Activated CD4-positive, CD25-positive, alpha-beta regulatory T cell treated with anti-CD3 and anti-CD28 coated beads, Interleukin-2, amount 50 U/mL, for 24 hours (primary cell): ENCODE data around the gene EPHB1.

ENCODE experiments used
- ATAC-seq, 2 donors: fragments of 150-1000 bp; cut with Tn5 transposase; one replicate each; pipeline ENCODE4 v1.10.0; 2021; ENCODE audit warnings: mild to moderate bottlenecking in 1 of 2, moderate library complexity in 1 of 2

Gene EPHB1

DNA sequence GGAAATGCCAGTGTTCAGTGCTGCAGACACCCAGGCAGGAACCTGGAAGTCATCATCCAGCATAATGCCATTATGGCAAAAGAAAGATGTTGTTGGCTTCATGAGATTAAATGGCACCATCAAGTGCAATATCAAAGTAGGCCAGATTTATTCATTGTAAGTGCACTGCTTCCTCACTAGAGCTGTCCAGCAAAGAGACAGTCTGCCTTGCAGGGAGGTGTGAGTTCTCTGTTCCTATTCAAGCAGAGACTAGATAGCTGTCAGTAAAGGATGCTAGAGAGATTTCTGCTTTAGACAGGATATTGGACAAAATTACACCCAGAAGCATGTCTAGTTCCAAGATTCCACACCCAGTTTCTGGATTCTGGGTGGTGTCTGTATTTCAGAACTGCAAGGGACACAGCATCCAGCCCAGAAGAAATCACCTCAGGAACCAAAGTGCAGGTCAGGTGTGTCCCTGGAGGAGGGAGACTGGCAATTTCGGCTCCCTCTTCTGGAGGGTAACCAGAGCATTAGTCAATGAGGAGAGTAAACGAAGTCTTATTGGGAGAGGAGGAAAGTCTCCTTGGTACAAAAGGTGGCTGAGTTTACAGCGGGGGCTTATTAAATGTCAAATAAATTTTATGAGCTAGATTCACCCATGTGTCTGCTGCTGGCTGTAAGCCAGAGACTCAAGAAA lies 377.3 kb downstream of the EPHB1 start:
- ATAC-seq, result no peak

DNA sequence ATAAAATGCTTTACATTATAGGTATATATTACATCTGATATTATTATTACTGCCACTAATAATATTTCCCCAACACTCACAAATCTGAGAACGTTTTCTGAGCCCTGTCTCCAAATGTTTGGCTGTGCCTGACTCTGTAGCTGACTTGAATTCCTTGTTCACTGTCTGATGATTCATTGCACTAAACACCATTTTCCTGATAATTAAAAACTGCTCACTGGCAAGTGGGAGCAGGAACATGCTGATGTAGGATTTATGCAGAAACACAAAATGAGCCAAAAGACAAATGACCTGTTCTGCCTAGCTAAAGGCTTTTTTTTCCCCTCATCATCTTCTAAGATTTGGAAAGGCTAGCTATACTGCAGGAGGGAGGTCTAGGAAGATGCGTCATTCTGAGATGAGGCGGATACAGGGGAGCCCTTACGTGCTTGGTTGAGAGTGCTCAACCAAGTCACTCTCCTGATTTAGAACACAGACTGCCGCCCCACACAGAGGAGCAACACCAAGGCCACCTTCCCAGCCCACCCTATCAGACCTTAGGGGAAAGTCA lies 380.7 kb downstream of the EPHB1 start:
- no peak for ATAC-seq

DNA sequence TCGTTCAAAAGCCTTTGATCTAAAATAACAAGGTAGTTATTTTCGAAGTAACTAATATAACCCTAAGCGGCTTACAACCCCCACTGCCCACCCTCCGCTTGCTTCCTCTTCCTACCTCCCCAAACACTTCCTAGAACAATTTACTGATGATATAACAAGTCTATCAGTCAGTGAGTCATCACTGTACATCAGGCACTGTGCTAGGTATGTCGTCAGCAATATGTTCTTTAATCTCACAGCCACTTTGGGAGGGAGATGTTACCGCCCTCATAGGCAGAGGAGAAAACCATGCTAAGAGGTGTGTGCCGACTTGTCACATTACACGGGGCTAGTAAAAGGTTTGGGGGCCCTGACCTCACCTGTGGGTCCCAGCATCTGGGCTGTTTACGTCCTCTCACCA lies 381.8 kb downstream of the EPHB1 start:
- ATAC-seq, result no peak

DNA sequence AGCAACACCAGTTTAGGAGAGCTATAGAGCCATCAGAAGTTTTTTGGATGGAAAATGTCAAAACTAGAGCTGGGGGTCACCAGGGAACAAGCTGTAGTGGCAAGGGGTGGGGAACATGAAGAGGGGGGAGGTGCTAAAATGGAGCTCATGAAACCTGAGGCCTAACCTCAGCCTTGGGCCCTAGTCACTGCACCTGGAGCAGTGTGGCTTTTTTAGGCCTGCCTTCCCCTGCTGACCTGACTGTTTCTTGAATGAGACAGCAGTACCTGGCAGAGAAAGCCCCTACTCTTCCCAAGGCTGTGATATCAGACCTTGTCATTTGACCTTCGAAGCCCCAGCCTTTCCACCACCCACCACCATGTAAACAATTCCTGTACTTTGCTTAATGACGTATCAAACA lies 383.5 kb downstream of the EPHB1 start:
- ATAC-seq, result no peak

DNA sequence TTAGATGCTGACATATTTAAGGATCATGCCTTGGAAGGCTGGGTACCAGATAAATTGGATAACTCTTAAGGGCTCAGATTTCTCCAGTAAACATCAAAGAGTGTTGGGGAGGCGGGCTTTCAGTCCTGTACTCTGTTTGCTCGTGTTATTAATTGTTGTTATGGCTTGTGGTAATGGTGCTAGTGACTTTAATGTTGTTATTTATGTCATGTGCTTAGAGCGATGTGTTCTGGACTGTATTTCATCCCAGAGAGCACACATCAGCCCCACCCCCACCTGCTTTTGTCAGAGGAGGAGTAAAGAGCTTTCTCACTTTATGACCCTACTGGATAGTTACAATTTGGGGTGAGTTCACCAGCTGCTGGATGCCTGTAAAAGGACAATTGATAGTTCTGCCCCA lies 386.3 kb downstream of the EPHB1 start:
- no peak for ATAC-seq

DNA sequence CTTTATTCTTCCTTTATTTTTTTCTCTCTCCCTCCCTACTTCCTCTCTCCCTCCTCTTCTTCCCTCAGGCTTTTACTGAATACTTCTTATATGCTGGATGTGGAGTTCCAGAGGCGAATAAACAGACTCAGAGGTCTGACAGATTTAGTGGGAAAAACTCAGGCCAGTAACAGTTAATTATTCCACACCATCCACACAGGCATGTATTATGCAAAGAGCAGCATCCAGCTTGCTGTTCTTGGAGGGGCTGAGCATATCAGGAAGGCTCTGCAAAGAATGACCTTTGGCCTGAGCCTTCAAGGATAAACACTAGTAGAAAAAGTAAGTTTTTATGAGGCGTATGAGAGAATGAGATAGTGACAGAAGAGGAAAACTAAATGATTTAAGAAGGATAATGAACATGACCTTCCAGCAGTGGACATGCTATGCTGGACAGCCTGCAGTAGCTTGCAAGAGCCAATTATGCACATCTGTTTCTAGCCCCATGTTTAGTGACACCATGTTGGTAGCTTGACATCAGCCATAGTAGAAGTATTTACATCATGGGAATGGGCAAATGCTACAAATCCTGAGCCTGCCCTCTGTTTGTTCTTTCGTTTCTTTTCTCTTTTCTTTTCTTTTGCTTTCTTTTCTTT lies 387.4 kb downstream of the EPHB1 start:
- ATAC-seq, result no peak

DNA sequence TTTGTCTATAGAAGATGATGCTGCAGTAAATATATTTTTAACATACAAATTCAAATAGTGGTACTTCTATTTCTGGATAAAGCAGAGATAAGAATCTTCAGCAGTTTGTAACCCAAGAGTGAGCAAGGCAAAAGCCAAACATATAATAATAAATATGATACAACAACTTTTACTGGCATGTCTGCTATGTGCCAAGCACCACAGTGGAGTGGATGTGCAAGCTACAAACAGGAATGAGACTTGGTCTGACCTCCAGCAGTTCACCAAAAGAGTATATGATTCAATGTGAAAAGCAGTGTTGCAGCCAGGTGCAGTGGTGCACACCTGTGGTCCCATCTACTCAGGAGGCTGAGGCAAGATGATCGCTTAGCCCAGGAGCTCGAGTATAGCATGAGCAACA lies 395.6 kb downstream of the EPHB1 start:
- ATAC-seq, result no peak

DNA sequence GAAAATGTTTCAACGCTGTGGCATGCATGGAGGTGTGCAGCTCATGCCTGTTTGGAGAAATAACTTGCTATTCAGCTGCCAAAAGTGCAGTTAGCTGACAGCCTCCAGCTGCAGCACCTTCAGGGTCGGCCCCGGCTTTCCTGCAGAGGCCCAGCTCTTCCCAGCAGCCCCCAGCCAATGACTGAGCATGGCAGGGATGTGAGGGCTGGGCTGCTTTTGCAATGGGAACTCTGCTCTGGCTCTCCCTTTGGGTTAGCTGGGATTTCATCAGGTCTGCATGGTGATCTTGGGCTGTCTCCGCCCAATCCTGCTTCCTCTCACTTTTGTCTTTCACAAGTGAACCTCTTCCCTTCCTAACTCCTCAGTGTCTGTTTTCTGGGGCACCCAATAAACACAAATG lies 396.6 kb downstream of the EPHB1 start:
- ATAC-seq, result no peak

DNA sequence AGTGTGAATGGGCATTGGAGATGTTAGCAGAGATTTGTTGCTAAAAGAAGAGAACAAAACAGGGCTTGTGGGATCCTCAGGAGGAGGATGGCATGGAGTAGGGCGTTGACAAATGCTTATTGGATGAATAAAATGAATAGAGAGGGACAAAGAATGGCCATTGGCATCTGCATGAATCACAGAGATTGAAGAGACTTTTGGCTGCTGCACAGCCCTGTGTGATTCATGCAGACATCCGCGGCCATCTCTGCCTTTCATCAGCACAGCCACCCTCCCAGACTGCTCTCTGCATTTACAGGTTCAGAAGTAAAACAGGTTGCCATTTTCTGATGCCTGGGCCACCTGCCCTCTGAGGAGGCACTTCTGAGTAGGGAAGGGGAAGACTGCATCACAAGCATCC lies 397.9 kb downstream of the EPHB1 start:
- ATAC-seq, result no peak

DNA sequence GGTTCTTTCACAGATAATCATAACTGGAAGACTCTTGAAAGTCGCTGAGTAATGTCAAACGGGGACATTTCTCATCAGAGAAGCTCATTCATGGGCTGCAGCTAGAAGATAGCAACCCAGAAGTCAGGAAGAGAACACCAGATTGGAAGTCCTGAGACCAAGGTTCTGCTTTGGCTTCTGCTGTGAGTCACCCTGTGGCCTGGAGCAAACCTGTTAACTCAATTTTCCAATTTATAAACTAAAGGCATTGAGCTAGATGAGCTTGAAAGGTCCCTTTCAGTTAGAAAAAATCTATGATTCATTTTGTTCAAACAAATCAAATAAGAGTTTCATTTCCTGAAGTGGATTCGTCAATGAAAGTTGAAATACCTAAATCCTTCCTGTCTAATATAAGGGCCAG lies 402.2 kb downstream of the EPHB1 start:
- no peak for ATAC-seq

DNA sequence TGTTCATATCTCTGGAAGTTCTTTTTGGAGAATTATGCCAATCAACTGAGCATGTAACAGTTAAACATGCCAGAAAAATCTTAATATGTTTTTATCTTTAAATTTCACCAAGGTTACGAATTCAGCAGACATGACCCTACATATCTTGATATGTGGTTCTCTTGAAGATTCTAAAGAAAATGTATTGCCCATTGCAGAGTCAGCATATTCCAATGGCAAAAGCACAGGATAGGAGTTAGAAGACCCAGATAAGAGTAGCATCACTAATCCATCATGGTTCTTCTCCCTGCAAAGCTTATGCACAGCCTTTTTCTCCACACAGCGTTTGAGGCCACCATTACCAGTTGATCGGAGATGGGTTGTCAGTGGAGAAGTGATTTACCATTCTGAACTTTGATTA lies 402.8 kb downstream of the EPHB1 start:
- ATAC-seq, result no peak

DNA sequence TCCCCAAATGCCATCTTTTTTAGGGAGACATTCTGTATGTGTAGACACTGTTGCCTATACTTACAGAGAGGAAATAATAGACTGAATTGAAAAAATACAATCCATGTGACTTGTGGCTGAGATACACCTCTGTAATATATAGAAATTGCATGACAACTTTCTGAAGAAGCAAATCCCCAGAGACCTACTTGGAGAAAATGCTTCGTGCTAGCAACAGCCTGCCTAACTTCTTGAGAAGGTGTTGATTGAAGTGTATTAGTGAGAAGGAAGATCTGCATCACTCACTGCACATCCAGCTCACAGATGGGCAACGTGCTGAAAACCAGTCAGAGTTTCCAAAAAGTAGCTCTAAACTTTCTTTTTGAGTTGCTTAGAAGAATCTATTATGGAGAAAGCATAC lies 404.1 kb downstream of the EPHB1 start:
- ATAC-seq, result no peak

DNA sequence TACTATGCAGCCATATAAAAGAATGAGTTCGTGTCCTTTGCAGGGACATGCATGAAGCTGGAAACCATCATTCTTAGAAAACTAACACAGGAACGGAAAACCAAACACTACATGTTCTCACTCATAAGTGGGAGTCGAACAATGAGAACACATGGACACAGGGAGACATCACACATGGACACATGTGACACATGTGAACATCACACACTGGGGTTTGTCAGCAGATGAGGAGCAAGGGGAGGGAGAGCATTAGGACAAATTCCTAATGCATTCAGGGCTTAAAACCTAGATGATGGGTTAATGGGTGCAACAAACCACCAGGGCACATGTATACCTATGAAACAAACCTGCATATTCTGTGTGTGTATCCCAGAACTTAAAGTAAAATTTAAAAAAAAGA lies 408.0 kb downstream of the EPHB1 start:
- ATAC-seq, result no peak

DNA sequence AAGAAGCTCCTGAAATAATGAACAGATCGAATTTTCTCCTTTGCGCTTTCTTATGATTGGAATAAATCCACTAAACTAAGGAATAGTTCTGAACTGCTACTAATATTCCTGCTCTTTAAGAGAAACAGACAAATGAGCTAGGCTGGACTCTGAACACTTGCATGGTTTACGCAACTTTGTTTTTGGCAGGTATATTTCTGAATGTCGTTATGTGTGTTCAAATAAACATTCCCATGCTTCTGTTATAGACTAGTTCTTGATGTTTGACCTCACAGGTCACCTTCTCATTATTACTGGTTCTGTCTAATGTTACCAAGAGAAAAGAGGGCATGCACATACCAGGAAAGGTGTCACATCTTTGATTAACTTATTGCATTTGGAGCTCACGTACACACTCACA lies 418.2 kb downstream of the EPHB1 start:
- no peak for ATAC-seq

DNA sequence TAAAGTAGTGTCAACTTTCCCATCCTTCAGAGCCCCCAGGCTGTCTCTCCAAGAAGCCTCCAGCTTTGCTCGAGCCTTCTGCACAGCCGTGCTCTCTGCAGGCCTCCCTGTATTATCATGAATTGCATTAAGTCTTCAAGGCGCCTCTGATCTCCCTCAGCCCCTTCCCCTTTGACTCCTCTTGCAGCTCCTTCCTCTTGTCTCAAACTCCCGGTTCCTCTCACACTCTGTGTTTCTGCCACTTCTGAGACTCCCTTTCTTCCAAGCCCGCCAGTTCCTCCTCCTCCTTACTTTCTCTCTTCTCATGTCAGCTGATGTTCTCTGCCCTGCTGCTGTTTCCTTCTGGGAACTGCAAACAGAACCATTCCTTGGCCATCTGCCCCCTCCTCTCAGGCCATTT lies 418.8 kb downstream of the EPHB1 start:
- no peak for ATAC-seq

DNA sequence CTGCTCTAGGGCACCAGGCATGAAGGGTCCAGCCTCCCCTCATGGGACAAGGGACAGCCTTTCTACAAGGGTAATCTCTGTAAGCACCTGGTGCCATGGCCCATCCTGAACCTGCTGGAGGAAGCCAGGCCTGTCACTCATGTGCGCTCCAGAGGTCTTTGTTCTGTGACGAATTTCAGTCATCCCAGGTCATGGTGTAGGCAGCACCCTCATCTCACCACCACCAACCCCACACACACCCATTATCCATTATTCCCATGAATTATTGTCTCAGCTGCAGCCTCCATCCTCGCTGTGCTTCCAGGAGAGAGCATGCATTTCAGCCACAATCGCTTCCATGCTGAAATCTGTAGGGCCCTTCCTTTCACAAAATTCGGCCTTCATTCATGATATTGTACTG lies 419.3 kb downstream of the EPHB1 start:
- no peak for ATAC-seq

DNA sequence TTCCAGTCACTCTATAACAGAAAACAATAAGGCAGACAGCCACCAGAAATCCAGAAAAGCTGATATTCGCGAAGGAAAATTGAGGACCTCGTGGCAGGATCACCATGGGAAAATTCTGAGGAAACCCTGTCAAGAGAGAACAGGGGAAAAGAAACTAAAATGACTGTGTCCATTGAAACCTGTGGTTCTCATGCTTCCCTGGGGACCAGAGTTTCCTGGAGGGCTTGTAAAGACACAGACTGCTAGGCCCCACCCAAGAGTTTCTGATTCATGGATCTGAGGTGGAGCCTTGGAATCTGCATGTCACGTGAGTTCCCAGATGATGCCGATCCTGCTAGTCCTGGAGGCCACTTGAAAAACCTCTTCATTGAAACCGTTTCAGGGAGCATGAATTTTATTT lies 420.5 kb downstream of the EPHB1 start:
- no peak for ATAC-seq

DNA sequence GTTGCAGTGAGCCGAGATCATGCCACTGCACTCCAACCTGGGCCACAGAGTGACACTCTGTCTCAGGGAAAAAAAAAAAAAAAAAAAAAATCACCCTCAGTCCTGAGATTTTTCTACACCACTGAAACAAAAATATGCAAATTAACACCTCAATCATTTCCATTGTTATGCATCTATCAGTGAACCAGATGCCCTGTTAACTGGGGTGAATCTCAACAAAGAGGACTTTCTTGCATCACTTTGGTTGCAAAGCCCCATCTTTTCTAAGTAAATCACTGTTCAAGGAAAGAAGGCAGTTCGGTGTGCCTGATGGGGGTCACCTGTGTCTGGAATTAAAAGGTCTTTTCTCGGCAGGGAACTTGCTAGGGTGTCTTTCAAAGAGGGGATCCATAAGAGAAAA lies 421.6 kb downstream of the EPHB1 start:
- no peak for ATAC-seq

DNA sequence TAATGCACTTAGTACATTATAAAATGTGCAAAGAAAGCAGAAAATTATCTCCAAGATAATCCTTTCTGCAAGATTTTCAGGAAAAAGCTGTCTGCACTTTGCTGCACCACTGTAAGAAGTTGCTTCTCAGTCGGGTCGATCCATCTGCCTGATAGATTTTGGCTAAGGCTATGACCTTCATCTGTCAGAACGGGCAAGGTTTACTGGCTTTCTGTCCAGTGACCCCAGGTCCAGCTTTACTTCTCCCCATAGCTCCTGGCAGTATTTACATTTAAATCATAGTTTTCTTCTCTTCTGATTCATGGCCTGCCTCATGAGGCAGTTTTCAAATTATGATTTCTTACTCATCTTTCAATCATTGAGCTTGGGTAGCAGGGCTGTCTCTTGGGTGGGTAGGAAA lies 422.7 kb downstream of the EPHB1 start:
- no peak for ATAC-seq

DNA sequence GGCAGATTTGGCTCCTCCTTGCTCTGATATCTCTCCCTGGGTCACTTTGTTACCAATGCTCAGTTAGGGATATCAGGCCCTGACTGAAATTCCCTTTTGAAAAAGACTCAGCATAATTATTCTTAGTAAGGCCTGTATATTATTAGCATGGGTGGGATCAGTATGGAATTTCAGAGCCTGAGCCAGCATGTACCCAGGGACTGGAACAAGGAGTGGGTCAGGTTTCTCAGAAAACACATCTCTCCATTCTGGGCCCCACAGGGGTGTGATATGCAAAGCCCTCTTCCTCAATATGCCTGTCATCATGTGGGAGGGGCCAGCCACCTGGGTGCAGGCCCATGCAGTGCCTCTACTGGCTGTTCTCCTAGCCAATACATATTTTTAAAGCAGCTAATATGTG lies 423.2 kb downstream of the EPHB1 start:
- ATAC-seq, result no peak

DNA sequence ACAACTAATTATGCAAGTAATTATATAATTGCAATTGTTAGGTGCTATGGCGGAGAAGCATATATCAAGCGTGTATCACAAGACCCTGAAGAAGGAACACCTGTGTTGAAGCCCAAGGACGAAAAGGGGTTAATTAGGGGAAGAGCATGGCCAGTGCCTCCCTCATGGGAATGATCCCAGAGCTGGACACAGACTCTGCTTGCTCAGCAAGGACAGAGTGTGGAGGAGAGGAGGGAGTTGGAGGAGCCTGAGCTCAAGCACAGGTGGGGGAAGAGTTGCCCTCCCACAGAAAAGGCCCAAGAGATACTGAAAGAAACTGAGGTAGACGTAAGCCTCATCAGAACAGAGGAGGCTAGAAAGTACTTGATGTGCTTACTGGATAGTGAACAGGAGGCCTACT lies 423.7 kb downstream of the EPHB1 start:
- ATAC-seq, result no peak

DNA sequence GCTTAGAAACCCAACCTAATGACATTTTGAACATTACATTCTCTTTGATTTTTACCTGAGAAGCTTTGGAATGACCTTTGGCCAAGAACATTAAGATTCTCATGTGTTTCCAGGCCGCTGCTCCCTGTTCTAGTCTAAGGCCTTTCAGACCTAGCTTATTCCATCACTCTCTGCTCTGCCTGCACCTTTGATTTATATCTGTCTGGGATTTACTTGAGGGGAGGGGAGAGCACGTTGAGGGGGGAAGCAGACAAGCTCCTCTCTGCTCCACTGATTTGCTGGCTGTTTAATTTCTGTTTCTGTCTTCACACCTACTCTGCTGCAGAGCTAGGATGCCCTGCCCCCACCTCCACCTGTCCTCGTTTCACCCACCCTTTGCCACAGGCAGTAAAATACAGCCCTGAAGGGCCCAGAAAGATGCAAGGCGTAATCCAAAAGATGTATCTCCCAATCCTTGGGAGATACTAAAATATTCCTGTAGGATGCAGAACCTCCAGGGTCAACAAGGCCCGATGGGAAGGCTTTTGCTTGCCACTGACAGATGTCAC lies 429.8 kb downstream of the EPHB1 start:
- ATAC-seq, result no peak

DNA sequence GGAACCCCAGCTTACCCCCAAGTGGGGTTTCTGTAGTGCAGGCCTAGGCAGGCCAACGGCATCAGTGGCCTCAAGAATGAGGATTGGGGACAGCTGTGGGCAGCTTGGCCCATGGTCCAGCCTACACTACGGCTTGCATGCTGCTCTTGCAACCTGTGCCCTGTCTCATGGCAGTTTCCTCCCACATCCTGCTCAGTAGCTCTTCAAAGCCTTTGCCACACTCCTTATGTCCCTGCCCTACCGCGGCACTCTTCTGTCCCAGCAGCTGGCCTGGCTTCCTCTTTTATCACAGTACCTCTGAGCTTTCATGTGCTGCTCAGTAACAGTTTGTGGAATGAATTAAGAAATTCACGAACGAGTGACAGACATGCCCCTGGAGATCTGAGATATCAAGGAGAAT lies 431.0 kb downstream of the EPHB1 start:
- ATAC-seq, result no peak

DNA sequence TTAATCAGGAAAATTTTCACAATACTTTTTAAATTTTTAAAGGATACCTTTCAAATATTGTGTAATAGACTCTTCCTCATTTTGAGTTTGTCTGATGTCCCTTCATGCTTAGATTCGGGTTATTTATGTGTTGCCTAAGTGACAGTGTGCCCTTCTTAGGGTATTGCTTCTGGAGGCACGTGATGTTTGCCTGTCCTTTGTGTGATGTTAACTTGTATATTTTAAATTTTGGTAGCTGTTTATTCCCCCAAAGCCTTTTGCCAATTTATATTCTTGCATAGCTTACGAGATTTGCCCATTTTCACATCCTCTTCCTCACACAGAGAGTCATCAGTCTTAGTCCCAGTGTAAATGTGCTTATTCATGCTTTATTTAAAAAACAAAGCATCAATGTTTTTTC lies 433.1 kb downstream of the EPHB1 start:
- ATAC-seq, result no peak
